ENCODE measurements around the gene UCKL1.

The UCKL1 gene

GRCh38 chr20:63958964-63959698, 2.9 kb upstream of the UCKL1 start:
- no peak for DNase-seq

- DNase-seq = no peak
Measured at GRCh38 chr20:63958471-63958870, 2.3 kb upstream of the UCKL1 start.

GRCh38 chr20:63957690-63958441, 1.6 kb upstream of the UCKL1 start:
- DNase-seq = peak; percentile 54

GRCh38 chr20:63957004-63957689, 931 bp upstream of the UCKL1 start:
- DNase-seq = peak; percentile 81

- DNase-seq = no peak
Measured at GRCh38 chr20:63956664-63957003, 418 bp upstream of the UCKL1 start.

- peak; percentile 49 for DNase-seq
Measured at GRCh38 chr20:63955281-63955826, 862 bp downstream of the UCKL1 start.

- DNase-seq = no peak
Measured at GRCh38 chr20:63953764-63954429, 2.3 kb downstream of the UCKL1 start.

- DNase-seq = no peak
Measured at GRCh38 chr20:63952769-63953168, 3.4 kb downstream of the UCKL1 start.

GRCh38 chr20:63952210-63952535, 4.0 kb downstream of the UCKL1 start:
- no peak for DNase-seq

GRCh38 chr20:63951398-63952209, 4.6 kb downstream of the UCKL1 start:
- no peak for DNase-seq

- no peak for DNase-seq
Measured at GRCh38 chr20:63950701-63951397, 5.4 kb downstream of the UCKL1 start.

- DNase-seq = no peak
Measured at GRCh38 chr20:63947638-63948456, 8.4 kb downstream of the UCKL1 start.

- DNase-seq = no peak
Measured at GRCh38 chr20:63946986-63947637, 9.1 kb downstream of the UCKL1 start.

- no peak for DNase-seq
Measured at GRCh38 chr20:63945921-63946920, 10.0 kb downstream of the UCKL1 start.

- no peak for DNase-seq
Measured at GRCh38 chr20:63945031-63945658, 11.1 kb downstream of the UCKL1 start.

GRCh38 chr20:63944078-63944941, 11.9 kb downstream of the UCKL1 start:
- DNase-seq = no peak

- no peak for DNase-seq
Measured at GRCh38 chr20:63943808-63944077, 12.5 kb downstream of the UCKL1 start.

Measured in activated naive CD4-positive, alpha-beta T cell treated with anti-CD3 and anti-CD28 coated beads, Interleukin-2, amount 50 U/mL, for 16 hours (primary cell).